SHP77 treated with DMSO at 0.1 percent for 48 hours (cell line): ENCODE measurements around the gene HNRNPAB.
"Not testable (repeated sequence)": the region's sequence is repeated elsewhere in the genome, so short reads cannot be mapped to it uniquely, and the experiment has no call there.

Source experiments
- DNase-seq: peaks from one replicate; lab custom pipeline; 2025; lab: John Stamatoyannopoulos, UW

The HNRNPAB gene

DNA sequence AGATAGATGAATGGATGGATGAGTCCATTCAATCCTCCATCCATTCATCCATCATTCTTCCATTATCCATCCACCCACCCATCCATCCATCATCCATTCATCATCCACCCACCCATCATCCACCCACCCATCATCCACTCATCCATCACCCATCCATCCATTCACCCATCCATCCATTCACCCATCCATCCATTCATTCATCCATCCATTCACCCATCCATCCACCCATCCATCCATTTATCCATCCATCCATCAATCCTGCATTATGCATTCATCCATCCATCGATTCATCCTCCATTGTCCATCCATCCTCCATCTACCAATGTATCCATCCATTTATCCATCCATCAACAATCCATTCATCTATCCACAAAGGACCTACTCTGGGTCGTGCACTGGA is 41.1 kb downstream of the HNRNPAB start:
- DNase-seq: no peak

DNA sequence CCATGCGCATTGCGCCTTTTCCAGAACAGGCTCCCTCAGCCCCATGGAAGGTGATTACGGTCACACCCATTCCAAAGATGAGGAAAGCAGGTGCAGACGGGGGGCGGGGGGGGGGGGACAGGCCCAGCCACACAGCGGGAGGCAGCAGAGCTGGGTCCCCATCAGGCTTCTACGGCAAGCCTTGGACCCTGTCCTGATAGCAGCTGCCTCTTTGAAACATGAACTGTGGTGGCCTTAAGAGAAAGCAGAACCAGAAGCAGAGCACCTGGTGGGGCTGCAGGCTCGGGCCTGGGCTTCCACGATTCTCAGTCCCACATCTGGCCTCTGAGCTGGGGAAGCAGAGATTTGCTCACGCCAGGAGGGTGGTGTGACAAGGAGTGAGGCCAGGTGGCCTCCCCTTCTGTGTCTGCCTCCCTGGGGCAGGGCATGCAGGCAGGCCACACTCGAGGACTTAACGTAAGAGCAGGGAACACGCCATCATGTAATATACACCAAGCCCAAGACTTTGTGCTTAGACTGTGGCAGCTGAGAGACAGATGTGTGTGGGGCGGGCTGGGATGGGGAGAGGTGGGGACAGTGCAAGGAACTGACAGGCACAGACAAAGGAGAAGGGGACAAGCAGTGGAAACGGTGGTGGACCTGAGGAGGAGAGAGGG is 42.4 kb downstream of the HNRNPAB start:
- DNase-seq: no peak

DNA sequence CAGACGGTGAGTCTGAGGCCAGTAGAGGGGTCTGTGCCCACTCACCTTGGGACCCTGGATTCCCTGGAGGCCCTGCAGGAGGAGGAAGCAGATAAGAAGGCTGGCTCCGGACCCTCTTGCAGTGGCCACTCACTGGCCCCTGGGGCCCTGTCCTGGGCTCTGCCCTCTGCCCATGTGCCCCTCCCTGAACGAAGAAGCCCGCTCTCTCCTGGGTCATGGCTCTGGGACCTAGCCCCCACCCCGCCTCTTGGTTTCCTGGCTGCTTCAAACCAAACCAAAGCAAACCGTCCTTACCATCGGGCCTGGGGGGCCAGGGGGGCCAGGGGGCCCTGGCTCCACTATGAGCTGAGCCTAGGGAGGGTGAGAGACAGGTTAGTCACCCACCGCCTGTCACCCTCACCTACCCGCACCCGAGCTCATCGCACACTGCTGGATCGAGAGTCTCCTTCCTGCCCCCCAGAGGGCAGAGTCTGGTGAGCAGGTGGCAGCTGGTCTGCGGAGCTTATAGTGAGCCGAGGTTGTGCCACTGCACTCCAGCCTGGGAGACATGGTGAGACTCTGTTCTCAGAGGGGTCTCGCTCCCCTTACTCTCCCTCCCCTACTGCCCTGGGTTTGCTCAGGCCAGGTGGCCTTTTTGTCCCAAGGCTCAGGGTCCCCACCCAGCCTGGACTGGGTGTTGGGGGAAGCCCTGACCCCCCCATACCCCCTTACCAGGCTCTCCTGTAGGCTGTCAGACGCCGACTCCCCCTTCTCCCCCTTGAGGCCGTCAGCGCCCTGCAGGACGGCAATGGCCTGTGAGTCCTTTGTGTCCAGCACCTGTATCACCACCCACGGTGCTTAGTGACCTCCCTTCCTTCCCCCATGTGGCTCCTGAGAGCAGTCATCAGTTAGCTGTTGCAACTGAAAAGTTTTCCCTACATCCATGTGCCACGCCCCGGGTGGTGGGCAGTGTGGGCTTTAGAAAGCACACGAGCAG is 43.4 kb downstream of the HNRNPAB start:
- DNase-seq: no peak

DNA sequence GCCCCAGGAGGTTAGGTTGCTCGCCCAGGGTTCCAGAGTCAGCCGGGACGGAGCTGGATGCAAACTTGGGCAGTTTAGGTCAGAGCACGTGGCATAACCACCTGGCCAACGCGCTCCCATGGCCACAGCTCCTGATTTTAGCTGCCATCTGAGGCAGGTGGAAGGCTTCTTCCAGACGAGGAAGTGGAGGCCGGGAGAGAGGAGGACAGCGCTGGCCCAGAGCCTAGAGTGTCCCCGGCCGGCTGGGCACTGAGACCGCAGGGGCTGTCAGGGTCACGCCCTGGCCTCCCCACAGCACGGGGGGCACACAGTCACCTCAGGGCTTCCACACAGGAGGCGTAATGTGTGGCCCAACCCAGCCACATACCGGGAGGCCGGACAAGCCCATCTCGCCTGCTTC is 44.4 kb downstream of the HNRNPAB start:
- DNase-seq: no peak

DNA sequence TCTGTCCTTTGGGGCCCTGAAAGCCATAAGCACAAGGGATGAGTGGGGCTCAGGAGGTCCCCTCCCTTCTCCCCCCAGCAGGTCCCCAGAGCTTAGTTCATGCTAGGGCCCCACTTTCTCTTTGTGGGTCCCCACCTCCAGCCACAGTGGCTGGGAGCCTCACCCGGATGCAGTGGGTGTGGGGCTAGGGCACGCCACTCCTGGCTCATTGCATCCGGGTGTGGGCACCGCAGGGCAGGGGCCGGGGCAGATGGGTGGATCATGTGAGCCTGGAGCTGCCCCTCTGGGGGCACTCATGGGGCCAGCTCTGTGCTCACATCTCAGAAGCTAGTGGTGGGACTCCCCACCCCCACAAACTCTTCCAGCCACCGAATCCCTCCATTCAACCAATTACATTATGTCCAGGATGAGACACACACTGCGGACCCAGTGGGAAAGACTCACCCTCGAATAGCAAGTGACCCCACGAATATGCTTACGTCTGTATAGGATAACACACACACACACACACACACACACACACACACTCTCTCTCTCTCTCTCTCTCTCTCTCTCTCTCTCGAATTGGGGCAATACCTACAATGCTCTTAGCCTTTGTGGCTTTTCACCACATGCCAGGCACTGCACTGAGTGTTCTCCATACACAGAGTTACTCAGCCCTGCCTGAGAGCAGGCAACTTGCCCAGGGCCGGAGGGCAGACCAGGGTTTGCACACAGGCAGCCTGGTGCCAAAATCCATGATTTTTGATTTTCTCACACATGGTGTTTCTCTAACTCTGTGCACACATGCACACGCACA is 45.1 kb downstream of the HNRNPAB start:
- DNase-seq: no peak

DNA sequence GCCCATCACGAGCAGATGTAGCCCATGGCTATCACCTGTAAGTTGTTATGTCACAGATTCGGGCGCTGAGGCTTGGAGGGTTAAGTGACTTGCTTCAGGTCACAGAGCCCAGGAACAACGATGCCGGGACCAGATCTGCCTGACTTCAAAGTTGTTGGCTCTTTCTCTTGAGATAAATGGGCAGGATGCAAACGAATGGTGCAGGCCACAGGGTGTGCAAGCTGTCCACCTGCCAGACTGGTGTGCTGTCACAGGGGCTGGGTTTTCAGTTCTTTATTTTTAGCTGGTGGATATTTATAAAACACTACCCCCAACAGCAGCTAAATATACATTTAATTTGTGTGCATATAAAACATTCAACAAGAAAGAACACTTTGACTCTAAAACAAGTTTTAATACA is 45.9 kb downstream of the HNRNPAB start:
- DNase-seq: no peak

DNA sequence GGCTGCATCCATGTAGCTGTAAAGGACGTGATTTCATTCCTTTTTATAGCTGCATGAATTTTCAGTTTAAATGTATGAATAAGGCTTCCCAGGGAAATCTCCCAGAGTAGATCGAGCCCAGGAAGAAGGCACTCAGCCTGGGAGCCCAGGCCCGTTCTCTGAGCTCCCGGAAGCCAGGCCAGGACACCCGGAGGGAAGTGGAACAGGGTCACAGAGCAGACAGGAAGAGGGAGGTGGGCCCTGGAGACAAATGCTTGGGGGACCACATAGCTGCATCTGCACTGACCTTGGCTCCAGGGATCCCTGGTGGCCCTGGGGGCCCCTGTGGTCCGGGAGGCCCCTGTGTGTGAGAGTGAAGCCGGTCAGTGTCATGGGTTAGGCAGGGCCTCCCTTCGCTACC is 47.9 kb downstream of the HNRNPAB start:
- no peak for DNase-seq

DNA sequence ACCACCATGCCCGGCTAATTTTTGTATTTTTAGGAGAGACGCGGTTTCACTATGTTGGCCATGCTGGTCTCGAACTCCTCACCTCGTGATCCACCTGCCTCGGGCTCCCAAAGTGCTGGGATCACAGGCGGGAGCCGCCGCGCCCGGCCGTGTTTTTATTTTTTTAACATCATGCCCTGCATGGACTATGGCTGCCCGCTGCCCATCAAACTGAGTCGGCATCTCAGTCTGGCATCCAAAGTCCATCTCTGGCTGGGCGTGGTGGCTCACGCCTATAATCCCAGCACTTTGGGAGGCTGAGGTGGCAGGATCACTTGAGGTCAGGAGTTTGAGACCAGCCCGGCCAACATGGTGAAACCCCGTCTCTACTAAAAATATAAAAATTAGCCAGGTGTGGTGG is 49.3 kb downstream of the HNRNPAB start:
- not testable (repeated sequence) for DNase-seq

DNA sequence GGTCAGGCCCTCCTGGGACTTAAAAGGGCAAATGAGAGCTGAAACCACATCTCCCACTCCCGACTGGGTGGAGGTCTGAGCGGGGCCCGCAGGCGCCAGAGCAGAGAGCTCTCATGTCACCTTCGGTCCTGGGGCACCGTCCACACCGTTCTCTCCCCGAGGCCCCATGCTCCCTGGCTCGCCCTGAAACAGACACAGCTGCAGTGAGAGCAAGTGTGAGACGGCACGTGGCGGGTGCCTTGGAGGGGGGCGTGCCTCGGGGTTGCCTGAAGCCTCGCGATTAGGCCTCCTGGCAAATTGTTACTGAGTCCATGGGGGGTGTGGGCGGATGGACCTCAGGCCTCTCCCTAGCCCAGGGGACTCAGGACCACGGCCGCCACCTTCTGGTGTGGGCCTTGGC is 52.4 kb downstream of the HNRNPAB start:
- no peak for DNase-seq

DNA sequence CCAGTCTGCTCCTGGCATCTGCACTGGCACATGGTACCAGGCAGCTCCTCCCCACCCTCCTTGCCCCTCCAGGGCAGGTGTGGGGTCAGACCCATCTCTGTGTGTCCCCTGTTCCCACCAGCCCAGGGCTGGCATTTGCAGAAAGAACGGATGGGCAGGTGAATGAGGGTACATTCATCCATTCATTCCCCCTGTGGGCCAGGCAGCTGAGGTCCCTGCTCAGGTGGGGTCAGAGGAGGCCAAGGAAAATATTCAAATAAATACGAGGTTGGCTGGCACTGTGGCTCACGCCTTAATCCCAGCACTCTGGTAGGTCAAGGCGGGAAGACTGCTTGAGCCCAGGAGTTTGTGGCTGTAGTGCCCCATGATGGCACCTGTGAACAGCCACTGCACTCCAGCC is 53.3 kb downstream of the HNRNPAB start:
- no peak for DNase-seq

DNA sequence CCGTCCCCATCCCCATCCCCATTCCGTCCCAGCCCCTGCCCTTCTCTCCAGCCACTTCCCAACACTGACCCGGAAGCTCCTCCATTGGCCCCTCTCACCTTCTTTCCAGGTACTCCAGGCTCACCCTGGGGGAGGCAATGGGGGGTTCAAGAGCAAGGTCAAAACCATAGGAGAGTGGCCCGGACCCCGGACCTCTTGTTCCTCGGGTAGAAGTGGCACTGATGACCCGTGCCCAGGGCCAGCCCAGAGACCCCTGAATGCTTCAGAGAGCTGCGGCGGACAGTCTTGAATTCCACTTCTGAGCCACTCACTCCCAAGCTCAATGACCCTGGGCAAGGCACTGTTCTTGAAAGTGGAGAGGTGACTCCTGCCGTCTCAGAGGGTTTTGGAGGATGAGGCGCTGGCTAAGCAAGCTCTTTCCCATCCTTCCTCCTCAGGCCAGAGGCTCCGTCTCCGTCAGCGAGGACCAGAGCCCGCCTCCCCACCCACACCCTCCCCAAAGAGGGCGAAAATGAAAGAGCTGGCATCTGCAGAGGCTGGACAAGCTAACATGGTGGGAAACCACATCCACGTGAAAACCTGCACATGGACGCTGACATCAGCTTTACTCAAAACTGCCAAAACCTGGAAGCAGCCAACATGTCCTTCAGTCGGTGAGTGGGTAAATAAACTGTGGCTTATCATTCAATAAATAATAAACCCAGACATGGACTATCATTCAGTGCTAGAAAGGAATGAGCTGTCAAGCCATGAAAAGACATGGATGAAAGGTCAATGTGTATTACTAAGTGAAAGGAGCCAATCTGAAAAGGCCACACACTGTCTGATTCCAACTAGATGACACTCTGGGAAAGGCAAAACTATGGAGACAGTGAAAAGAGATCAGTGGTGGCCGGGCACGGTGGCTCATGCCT is 55.5 kb downstream of the HNRNPAB start:
- DNase-seq: no peak
